Measurements from ENCODE around the gene SVOP. TPM values are rescaled to one million over a fixed set of nuclear protein-coding genes. Genes with fewer than 3 reads are reported as not detected.

Gene SVOP
- total and polyA plus RNA-seq, 2 of the 8 experiments (the other 6 are each of a cell fraction or from before 2014, with no cell fraction given), result 0.06 TPM; not detected in 1

- H3K4me2 ChIP-seq (ENCODE audit: insufficient read depth in 1 of 2, low read depth in 2 of 2, low read length in 2 of 2), result no peak overlapping the region
- H2BK20ac ChIP-seq (ENCODE audit: low read length), result no peak overlapping the region
- no peak overlapping the region for H2BK12ac ChIP-seq (ENCODE audit: low read depth, low read length)
- no peak overlapping the region for H2BK15ac ChIP-seq (ENCODE audit: low read length)
- 63% methylated on average over 7 of the region's 7 CpGs; no CpG with 5 or more reads in 1 of the 2 experiments for WGBS, 2 experiments (ENCODE audit: extremely low coverage in 1 of 2, insufficient coverage in 1 of 2, insufficient read length in 1 of 2, insufficient replicate concordance in 2 of 2, low coverage in 1 of 2, low lambda C conversion rate in 2 of 2, missing lambda C conversion rate in 1 of 2)
- H2BK5ac ChIP-seq (ENCODE audit: low read depth, low read length), result no peak overlapping the region
- H3K4me1 ChIP-seq (replicated peaks in 1 of 4; ENCODE audit: control insufficient read depth in 3 of 4, insufficient read depth in 4 of 4, low read length in 3 of 4), result no peaks in the 10 kb centered on the region
- no peak overlapping the region for H2AK5ac ChIP-seq (ENCODE audit: low read depth, low read length)
- H3K27me3 ChIP-seq (replicated peaks in 1 of 4; ENCODE audit: control insufficient read depth in 3 of 4, extremely low read depth in 1 of 4, insufficient read depth in 3 of 4, low read length in 3 of 4), result no peaks in the 10 kb centered on the region
- no peaks in the 10 kb centered on the region for H4K20me1 ChIP-seq (replicated peaks in 1 of 2; ENCODE audit: control insufficient read depth in 1 of 2, insufficient read depth in 2 of 2, low read length in 2 of 2)
- no peak overlapping the region for H4K5ac ChIP-seq (ENCODE audit: insufficient read length, low read depth, low read length)
- peak in 1 of 2 experiments; percentile 24 for DNase-seq (ENCODE audit: low read depth in 1 of 2, low spot score in 2 of 2)
- POLR2A ChIA-PET (ENCODE audit: partially characterized antibody), result no interaction called here
- H3K9ac ChIP-seq (replicated peaks in 1 of 4; ENCODE audit: extremely low read depth in 1 of 4, low read depth in 3 of 4, low read length in 3 of 4), result no peak overlapping the region
- FAIRE-seq, result no peak
- no peaks in the 10 kb centered on the region for H3K79me2 ChIP-seq (ENCODE audit: control insufficient read depth in 1 of 2, insufficient read depth in 2 of 2, low read length in 2 of 2)
- H3K79me1 ChIP-seq (ENCODE audit: low read depth, low read length), result no peaks in the 10 kb centered on the region
- TF ChIP-seq SUZ12 (IDR thresholded peaks at IDR 0.05; ENCODE audit: low read length) (no peak), USF2 (IDR thresholded peaks at IDR 0.05; ENCODE audit: low read length) (no peak)
- H3K9me3 ChIP-seq (ENCODE audit: insufficient read depth in 2 of 2, low read depth in 1 of 2, low read length in 1 of 2), result no peaks in the 10 kb centered on the region
- H3K36me3 ChIP-seq (ENCODE audit: control insufficient read depth in 2 of 4, insufficient read depth in 4 of 4, low read length in 3 of 4), result no peaks in the 10 kb centered on the region; a peak in 1 of 8 replicates
- no peak overlapping the region for H3K27ac ChIP-seq (ENCODE audit: low read depth, low read length)
- peak overlapping the region; percentile 73; the same call in 1 of the 2 replicates for H2AFZ ChIP-seq (ENCODE audit: low read length)
- CTCF ChIA-PET (ENCODE audit: partially characterized antibody), result interaction anchor here (0.6 to 1.1 kb wide), 3 partner anchors 30 to 208 kb away, joined by 3 read pairs; no protein-coding TSS in a partner anchor
- no peak overlapping the region for H3K4me3 ChIP-seq (ENCODE audit: extremely low read depth in 1 of 4, insufficient read depth in 2 of 4, low read depth in 3 of 4, low read length in 4 of 4)
- H3K23ac ChIP-seq (ENCODE audit: insufficient read length), result no peak overlapping the region
- no peaks in the 10 kb centered on the region for H3K23me2 ChIP-seq (ENCODE audit: low read depth, low read length)
- H4K8ac ChIP-seq (ENCODE audit: extremely low read depth, insufficient read depth, low read length), result no peak overlapping the region
- H4K91ac ChIP-seq (replicated peaks; ENCODE audit: insufficient read length, low read length), result no peak overlapping the region
- no peak overlapping the region for H3K56ac ChIP-seq (replicated peaks; ENCODE audit: insufficient read length, low read depth, low read length)
- no peak overlapping the region for H3K18ac ChIP-seq (ENCODE audit: extremely low read depth, low read length)
- no peak overlapping the region for H2BK120ac ChIP-seq (replicated peaks; ENCODE audit: low read depth, low read length)
- no peak overlapping the region for H3K14ac ChIP-seq (ENCODE audit: insufficient read length)
- H3K4ac ChIP-seq (replicated peaks; ENCODE audit: insufficient read length, low read depth, low read length), result no peak overlapping the region
These were observed 12.7 kb upstream of the SVOP start for GRCh38 chr12:109033239-109034196.
